ENCODE measurements around the gene AP3B1. TPM values are rescaled to one million over a fixed set of nuclear protein-coding genes. Genes with fewer than 3 reads are reported as not detected.

AP3B1 gene
- polyA plus RNA-seq, 1 of the 3 experiments (the other 2 are of a cell fraction): 18.0 TPM

GRCh38 chr5:78291687-78292086 lies 2.8 kb downstream of the AP3B1 start:
- 95% methylated on average over 2 of the region's 2 CpGs for WGBS (ENCODE audit: low lambda C conversion rate)
- peak overlapping the region; percentile 7; the same call in 1 of the 2 replicates for H3K4me2 ChIP-seq
- DNase-seq: no peak
- no peak overlapping the region for H2AFZ ChIP-seq (ENCODE audit: low read depth)
- H3K36me3 ChIP-seq (replicated peaks in 1 of 2; ENCODE audit: control insufficient read depth in 1 of 2, insufficient read depth in 2 of 2, low read length in 1 of 2): peaks cover 0 to 8% of the 10 kb centered on the region in 2 experiments
- H3K27me3 ChIP-seq (ENCODE audit: insufficient read depth): no peaks in the 10 kb centered on the region
- no peaks in the 10 kb centered on the region for H3K9me3 ChIP-seq
- peaks cover 8% of the 10 kb centered on the region for H4K20me1 ChIP-seq (ENCODE audit: insufficient read depth)
- ChIA-PET POLR2A (no interaction called here), CTCF (interaction anchor here (1.5 kb wide), 1 partner anchor 29 kb away, joined by 3 read pairs; no protein-coding TSS in a partner anchor)
- no peaks in the 10 kb centered on the region for H3K9me2 ChIP-seq
- peaks cover 38% of the 10 kb centered on the region for H3F3A ChIP-seq (replicated peaks; ENCODE audit: insufficient read depth)
- H3K4me3 ChIP-seq (ENCODE audit: low read depth in 2 of 2, low read length in 1 of 2): no peak overlapping the region
- no peak overlapping the region for H3K9ac ChIP-seq
- peaks cover 77% of the 10 kb centered on the region for H3K79me2 ChIP-seq (ENCODE audit: insufficient read depth)
- H3K27ac ChIP-seq (ENCODE audit: low read depth in 2 of 2, low read length in 1 of 2): no peak overlapping the region
- TF ChIP-seq CTCF (IDR thresholded peaks at IDR 0.05) (no peak), PBX3 (IDR thresholded peaks at IDR 0.05) (no peak), FOXM1 (IDR thresholded peaks at IDR 0.05; ENCODE audit: low read depth) (no peak), JUND (IDR thresholded peaks at IDR 0.05) (no peak), CHD2 (IDR thresholded peaks at IDR 0.05; ENCODE audit: low read length, partially characterized antibody) (no peak), TEAD4 (IDR thresholded peaks at IDR 0.05; ENCODE audit: borderline replicate concordance, insufficient read depth) (no peak), RXRA (IDR thresholded peaks at IDR 0.05; ENCODE audit: borderline replicate concordance, low read depth) (no peak), IRF3 (IDR thresholded peaks at IDR 0.05; ENCODE audit: low read depth, low read length) (no peak), YY1 (IDR thresholded peaks at IDR 0.05; ENCODE audit: low read depth) (no peak), TAF1 (IDR thresholded peaks at IDR 0.05; ENCODE audit: borderline replicate concordance, low read depth, low read length) (no peak), POLR2AphosphoS5 (IDR thresholded peaks at IDR 0.05; ENCODE audit: low read depth, low read length) (no peak), ZBTB33 (IDR thresholded peaks at IDR 0.05; ENCODE audit: borderline replicate concordance, low read depth) (no peak), ELF1 (IDR thresholded peaks at IDR 0.05) (no peak), MXI1 (IDR thresholded peaks at IDR 0.05; ENCODE audit: low read depth, low read length) (no peak), GABPA (IDR thresholded peaks at IDR 0.05; ENCODE audit: low read depth) (no peak), SIN3A (IDR thresholded peaks at IDR 0.05; ENCODE audit: borderline replicate concordance, low read depth, low read length) (no peak), USF1 (IDR thresholded peaks at IDR 0.05; ENCODE audit: borderline replicate concordance, low read depth) (no peak)
- peaks cover 7 to 19% of the 10 kb centered on the region in 2 experiments; a peak in 3 of 4 replicates for H3K4me1 ChIP-seq (ENCODE audit: control insufficient read depth in 1 of 2, insufficient read depth in 2 of 2, low read depth in 1 of 2, low read length in 1 of 2)
